T-helper 2 cell treated with Interferon-gamma antibody and Interleukin-4, amounts not matched to agents 5 μg/mL and 100 μg/mL, for 36 hours (primary cell): Measurements from ENCODE around the gene NIPBL.

Experiments used
- DNase-seq: peaks from one replicate; pipeline ENCODE4 v3.0.0; 2021; ENCODE audit warnings: low spot score
- H3K27ac Mint-ChIP-seq: one replicate; pipeline ENCODE4 v1.8.0; 2021; ENCODE audit warnings: mild to moderate bottlenecking, mixed read lengths
- H3K27me3 Mint-ChIP-seq: one replicate; pipeline ENCODE4 v1.8.0; 2021; ENCODE audit warnings: low read depth, mixed read lengths
- H3K36me3 Mint-ChIP-seq: one replicate; pipeline ENCODE4 v1.8.0; 2021; ENCODE audit warnings: low read depth, mixed read lengths
- H3K4me1 Mint-ChIP-seq: one replicate; pipeline ENCODE4 v1.8.0; 2021; ENCODE audit warnings: low read depth, mixed read lengths
- H3K4me3 Mint-ChIP-seq: one replicate; pipeline ENCODE4 v1.8.0; 2022; ENCODE audit warnings: mild to moderate bottlenecking, moderate library complexity, mixed read lengths
- H3K9me3 Mint-ChIP-seq: one replicate; pipeline ENCODE4 v1.8.0; 2021; ENCODE audit warnings: mixed read lengths

NIPBL gene

DNA sequence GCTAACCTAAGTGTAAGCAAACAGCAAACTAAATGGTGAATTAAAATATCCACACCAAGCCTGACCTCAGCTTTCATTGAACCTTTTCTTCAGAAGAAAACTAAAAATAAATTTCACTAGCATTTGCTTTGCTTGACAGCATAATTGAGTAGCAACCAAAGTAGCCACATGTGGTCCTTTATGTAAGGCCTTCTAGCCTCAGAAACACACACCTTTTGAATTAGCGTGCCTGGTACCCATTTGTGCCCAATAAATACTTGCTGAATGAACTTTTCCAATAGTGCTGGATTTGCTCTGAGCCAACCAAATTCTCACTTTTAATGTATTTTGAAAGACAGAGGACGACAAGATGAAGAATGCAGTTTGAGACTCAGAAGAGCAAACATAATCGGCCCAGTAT is 2.1 kb upstream of the NIPBL start:
- H3K27ac Mint-ChIP-seq: peak overlapping the region; percentile 99
- no peaks in the 10 kb centered on the region for H3K27me3 Mint-ChIP-seq

DNA sequence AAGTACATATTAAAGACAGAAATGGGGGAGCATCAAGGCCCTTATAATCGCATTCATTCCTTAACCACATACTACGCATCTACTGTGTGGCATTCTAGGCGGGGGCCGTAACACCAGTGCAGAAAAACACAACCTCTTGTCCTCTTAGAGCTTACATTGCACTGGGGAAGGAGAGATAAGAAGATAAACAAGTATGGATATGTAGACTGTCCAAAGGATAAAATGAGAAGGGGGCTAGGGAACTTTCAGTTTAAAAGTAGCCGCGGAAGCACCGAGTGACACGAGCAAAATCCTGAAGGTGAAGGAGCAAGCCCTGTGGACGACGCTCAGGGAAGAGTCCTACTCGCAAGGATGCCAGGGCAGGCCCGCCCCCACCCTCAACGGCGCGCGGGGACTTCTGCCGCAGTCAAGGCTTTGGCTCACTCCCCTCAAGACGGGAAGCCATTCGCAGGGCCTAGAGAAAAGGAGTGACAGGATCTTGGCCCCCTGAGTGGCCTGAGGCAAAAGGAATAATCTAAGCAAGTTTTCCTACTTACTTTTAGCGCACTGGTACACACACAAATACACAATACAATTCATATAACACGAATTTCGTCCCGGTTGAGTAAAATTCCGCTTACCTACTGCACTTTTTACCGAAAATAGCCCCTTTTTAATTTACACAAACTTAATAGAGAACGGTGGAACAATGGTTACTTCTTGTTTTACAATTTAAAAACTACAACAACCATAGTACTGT is 1.3 kb upstream of the NIPBL start:
- DNase-seq: peak; percentile 52
- Mint-ChIP-seq H3K36me3 (peaks cover 13% of the 10 kb centered on the region), H3K9me3 (no peaks in the 10 kb centered on the region), H3K27me3 (no peaks in the 10 kb centered on the region), H3K27ac (peak overlapping the region; percentile 99), H3K4me3 (peak overlapping the region; percentile 90), H3K4me1 (peaks cover 48% of the 10 kb centered on the region)

More for the DNA sequence above, 2.1 kb upstream of the NIPBL start:
- H3K9me3 Mint-ChIP-seq: no peaks in the 10 kb centered on the region
- peaks cover 50% of the 10 kb centered on the region for H3K4me1 Mint-ChIP-seq
- no peak for DNase-seq
- peak overlapping the region; percentile 90 for H3K4me3 Mint-ChIP-seq
- H3K36me3 Mint-ChIP-seq: peaks cover 13% of the 10 kb centered on the region

DNA sequence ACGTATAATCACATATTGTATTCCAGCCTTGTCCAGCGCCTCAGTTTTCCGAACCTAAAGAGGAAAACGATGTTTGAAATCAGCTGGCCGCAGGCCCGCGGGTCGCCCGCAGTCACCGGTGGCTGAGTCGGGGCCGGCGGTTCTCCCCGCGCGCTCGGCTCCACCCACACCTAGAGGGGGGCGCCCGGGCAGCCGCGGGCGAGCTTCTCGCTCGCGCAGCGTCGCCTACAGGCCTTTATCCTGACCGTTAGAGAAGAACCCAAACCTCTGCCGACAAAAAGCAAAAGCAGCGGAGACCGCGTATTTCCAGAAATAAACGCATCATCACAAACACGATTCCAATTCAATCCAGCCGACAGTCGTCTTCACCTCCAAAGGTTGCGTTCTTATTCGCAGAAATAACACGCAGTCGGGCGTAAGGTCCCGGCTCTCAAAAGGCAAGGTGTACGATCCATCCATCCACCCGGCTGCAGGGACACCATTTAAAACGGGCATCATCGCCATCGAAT is 725 bp upstream of the NIPBL start:
- peak; percentile 79 for DNase-seq

DNA sequence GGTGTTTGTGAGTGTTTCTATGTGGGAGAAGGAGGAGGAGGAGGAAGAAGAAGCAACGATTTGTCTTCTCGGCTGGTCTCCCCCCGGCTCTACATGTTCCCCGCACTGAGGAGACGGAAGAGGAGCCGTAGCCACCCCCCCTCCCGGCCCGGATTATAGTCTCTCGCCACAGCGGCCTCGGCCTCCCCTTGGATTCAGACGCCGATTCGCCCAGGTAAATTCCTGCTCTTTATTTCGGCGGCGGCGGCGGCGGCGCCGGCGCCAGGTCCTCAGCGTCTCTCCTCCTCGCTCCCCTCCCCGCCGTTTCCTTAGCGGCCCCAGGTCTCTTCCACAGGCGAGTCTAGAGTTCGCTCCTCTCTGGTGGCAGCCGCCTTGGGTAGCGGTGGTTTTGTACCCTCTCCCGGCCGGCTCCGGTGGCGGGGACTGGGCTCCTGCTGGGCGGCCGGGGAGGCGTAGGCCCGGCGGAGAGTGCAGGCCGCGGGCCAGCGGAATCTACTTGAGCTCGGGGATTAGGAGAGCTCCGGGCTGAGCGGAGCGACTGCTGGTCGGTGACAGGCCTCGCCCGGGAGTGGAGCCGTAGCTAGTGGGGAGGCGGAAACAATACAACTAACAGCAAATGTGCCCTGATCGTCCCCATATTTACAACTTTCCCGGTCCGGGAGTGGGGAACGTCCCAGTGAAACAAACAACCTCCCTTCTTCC is 547 bp downstream of the NIPBL start:
- Mint-ChIP-seq H3K4me3 (peak overlapping the region; percentile 90), H3K27me3 (no peaks in the 10 kb centered on the region), H3K36me3 (peaks cover 11% of the 10 kb centered on the region), H3K27ac (peak overlapping the region; percentile 99), H3K9me3 (no peaks in the 10 kb centered on the region), H3K4me1 (peaks cover 50% of the 10 kb centered on the region)
- peak; percentile 53 for DNase-seq

More for the DNA sequence above, 725 bp upstream of the NIPBL start:
- Mint-ChIP-seq H3K36me3 (peaks cover 11% of the 10 kb centered on the region), H3K4me1 (peaks cover 50% of the 10 kb centered on the region), H3K27ac (peak overlapping the region; percentile 99), H3K9me3 (no peaks in the 10 kb centered on the region), H3K4me3 (peak overlapping the region; percentile 90), H3K27me3 (no peaks in the 10 kb centered on the region)

DNA sequence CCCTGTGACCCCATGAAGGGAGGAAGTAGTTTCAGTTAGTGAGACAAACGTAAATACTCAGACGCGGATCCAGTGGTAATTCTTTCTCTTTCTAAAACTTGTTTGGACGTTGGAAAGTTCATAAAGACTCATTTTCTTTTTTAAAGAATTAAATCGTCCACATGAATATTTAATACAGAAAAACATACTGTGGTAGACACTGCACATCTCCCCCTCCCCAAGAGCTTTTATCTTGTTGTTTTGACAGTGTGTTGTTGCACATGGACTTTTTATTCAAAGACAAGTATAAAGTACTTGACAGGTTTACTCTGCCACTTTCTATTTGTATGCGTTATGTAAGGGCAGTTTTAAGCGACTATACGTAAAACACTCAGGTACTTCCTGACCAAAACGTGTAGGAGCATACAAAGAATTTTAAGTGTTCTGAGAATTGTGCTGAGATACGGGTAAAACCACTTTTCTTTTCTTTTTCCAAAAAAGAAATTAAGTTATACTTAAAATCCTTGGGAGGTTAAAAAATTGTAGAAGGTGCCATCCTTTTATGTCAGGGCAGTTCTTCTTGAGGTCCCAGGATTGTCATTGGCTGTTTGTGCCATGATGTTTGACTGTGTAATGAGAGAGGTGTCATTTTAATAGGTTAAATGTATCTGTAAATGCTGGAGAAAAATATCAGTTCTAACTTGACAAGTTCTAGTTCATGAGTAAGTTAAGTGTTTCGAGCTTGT is 1.3 kb downstream of the NIPBL start:
- Mint-ChIP-seq H3K27me3 (no peaks in the 10 kb centered on the region), H3K4me3 (peak overlapping the region; percentile 90), H3K27ac (peak overlapping the region; percentile 99), H3K9me3 (no peaks in the 10 kb centered on the region), H3K36me3 (peaks cover 7% of the 10 kb centered on the region), H3K4me1 (peaks cover 50% of the 10 kb centered on the region)
- no peak for DNase-seq

DNA sequence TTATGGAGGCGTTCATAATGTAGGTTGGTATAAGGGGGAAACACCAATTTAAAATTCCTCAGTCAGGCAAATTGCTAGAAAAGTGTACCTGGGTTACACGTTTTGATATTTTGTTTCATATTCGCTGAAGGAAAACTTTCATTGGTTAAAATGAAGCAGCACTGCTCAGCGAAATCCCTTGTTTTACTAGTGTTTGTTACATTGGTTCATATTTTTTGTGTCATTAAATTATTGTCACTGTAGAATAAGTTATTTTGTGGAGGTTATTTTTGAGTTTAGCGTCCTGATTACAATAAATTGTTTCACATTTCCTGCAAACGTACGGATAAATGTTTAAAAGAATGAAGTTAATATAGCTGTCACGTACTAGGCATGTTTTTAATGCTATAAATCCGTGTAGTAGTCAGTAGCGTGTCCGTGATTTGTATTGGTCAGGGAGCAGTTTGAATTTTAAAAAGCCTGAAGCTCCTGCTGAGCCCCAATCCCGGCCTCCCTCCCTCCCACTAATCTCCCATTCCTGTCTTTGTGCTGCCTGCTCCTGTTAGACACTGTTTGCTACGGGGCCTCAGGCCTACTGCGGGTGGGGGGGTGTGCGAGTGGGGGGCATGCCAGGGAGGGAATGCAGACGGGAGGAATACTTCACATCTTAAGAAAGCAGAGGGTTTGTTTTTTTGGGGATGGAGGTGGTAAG is 2.0 kb downstream of the NIPBL start:
- no peaks in the 10 kb centered on the region for H3K27me3 Mint-ChIP-seq
- H3K4me3 Mint-ChIP-seq: peak overlapping the region; percentile 90
- H3K36me3 Mint-ChIP-seq: peaks cover 7% of the 10 kb centered on the region
- peaks cover 46% of the 10 kb centered on the region for H3K4me1 Mint-ChIP-seq
- H3K9me3 Mint-ChIP-seq: no peaks in the 10 kb centered on the region
- H3K27ac Mint-ChIP-seq: peak overlapping the region; percentile 99
- no peak for DNase-seq

DNA sequence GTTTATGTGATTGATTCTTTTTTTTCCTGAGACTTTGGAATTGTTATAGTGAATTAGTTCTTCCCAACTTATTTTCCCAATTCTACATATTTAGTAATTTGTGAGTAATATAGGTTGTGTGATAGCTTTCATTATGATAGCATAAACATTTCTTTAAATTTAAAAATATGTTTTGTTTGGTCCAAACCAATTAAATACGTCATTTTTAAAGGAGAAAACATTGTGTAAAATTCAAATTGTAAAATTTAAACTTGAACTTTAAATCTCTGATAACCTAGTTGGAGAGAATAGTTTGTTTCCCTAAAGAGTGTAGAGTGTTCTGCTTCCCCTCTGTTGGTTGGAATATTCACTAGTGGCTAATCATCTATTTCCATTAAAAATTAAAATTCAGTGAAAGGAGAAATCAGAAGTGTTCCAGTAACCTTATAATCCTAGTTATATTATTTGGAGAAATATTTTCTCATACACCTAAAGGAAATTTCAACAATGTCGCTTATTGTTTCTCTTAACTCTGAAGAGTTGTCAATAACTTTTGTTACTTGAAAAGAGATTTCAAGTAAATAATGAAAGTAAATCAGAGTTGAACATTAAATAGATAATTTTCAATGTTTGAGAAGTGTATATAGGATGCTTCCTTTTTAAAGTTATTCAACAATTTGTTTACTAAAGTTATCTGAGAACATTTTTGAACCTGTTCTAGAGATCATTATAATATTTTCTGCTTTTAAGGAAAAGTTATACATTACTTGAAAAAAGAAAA is 2.9 kb downstream of the NIPBL start:
- Mint-ChIP-seq H3K4me1 (peaks cover 45% of the 10 kb centered on the region), H3K9me3 (no peaks in the 10 kb centered on the region), H3K4me3 (peak overlapping the region; percentile 90), H3K36me3 (peaks cover 6% of the 10 kb centered on the region), H3K27me3 (no peaks in the 10 kb centered on the region), H3K27ac (no peak overlapping the region)
- DNase-seq: no peak

DNA sequence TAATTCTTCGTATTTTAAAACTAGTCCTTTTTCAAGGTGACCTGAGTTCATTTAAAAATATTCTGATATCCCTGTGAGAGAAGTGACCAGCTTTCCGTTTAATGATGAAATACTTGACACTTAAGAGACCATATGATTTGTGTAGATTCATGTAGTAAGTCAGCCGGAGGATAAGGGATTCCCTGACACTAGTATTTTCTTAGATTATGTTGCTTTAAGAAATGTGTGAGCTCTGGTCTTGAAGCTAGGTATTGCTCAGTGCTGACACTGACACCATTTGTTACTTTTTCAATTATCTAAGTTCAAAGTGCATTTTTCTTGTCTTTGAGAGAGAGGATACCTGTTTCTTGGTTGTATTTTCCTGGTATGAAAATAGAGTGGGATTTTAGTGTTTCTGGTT is 4.2 kb downstream of the NIPBL start:
- peaks cover 42% of the 10 kb centered on the region for H3K4me1 Mint-ChIP-seq
- H3K36me3 Mint-ChIP-seq: peaks cover 9% of the 10 kb centered on the region
- peak overlapping the region; percentile 6 for H3K4me3 Mint-ChIP-seq
- no peaks in the 10 kb centered on the region for H3K9me3 Mint-ChIP-seq
- no peak for DNase-seq
- no peaks in the 10 kb centered on the region for H3K27me3 Mint-ChIP-seq
- H3K27ac Mint-ChIP-seq: no peak overlapping the region

DNA sequence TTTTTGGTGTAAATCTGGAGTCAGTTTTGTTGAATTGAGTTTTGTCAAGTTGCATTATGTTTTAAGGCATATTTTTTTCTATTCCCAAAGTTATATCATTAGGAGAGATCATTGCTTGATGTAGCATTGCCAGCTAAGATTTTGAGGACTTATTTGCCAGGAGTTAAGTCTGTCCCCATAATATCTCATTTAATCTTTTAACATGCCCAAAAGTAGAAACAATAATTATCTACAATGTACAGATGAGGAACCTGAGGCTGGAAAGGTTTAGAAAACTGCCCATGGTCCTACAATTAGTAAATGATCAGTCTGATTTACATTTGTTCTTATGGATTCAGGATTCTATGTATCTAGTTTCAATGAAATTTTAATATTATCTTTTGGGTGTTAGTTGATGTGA is 4.7 kb downstream of the NIPBL start:
- H3K4me1 Mint-ChIP-seq: peaks cover 42% of the 10 kb centered on the region
- peaks cover 6% of the 10 kb centered on the region for H3K36me3 Mint-ChIP-seq
- no peaks in the 10 kb centered on the region for H3K9me3 Mint-ChIP-seq
- DNase-seq: no peak
- no peak overlapping the region for H3K27ac Mint-ChIP-seq
- peak overlapping the region; percentile 27 for H3K4me3 Mint-ChIP-seq
- H3K27me3 Mint-ChIP-seq: no peaks in the 10 kb centered on the region

DNA sequence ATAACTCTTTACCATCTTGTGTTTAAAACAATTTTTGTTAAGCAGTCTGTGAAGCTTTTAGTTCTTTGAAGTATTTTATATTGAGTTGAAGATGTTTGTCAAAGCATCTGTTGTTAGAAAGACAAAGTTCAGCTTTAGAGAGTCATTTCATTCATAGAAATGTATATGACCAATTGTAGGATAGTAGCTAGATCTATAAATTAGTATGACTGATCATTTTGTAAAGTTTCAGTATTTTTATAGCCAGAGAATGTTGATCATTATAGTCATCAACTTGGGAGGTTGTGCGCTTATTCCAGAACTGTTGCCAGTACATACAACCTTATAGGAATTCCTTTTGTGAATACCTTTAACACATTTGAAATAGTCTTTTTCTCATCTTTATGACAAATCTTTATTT is 5.2 kb downstream of the NIPBL start:
- Mint-ChIP-seq H3K27ac (no peak overlapping the region), H3K27me3 (no peaks in the 10 kb centered on the region), H3K4me1 (peaks cover 42% of the 10 kb centered on the region), H3K9me3 (no peaks in the 10 kb centered on the region), H3K36me3 (peaks cover 6% of the 10 kb centered on the region), H3K4me3 (no peak overlapping the region)
- DNase-seq: no peak

DNA sequence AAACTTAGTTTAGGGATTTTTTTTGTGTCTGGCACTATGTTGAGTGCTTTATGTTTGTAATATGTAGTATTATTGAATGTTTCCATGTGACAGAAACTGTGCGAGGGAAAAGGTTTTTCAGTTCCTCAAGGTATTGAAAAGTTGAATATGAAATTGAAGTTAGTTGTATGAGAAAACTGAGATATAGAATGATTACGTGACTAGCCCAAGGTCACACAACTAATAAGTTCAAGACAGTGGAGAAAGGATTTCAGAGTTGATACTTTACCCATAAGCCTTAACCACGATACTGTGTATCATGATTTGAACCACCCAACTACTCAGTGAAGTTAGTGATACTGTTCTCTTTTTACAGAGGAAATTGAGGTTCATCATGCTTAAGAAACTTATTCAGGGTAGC is 5.7 kb downstream of the NIPBL start:
- peaks cover 42% of the 10 kb centered on the region for H3K4me1 Mint-ChIP-seq
- no peaks in the 10 kb centered on the region for H3K27me3 Mint-ChIP-seq
- no peaks in the 10 kb centered on the region for H3K9me3 Mint-ChIP-seq
- no peak for DNase-seq
- no peak overlapping the region for H3K27ac Mint-ChIP-seq
- no peak overlapping the region for H3K4me3 Mint-ChIP-seq
- H3K36me3 Mint-ChIP-seq: peaks cover 6% of the 10 kb centered on the region

DNA sequence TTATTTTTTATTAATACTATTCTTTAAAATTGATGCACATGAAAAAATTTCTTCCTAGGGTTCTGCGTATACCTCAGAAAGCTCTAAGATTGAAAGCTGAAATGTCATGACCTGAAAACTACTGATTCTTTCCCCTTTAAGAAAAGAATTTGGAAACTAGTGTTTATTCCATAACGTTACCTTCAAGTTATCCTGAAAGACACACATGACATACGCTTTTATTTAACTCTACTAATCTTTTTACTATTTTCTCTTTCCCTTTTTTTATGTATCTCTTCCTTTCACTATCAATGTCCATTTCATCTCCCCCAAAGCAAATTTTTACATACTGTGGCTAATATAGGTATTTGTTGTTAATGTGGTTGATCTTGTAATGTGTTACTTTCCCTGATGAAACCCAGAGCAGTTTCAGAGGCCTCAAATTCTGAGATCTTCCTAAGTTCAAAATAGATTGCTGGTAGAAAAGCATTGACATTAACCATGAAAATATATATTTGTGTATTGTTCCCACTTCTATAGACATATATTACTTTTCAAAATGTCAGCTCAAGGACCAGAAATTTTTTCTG is 7.4 kb downstream of the NIPBL start:
- Mint-ChIP-seq H3K27me3 (no peaks in the 10 kb centered on the region), H3K4me1 (peaks cover 45% of the 10 kb centered on the region), H3K9me3 (no peaks in the 10 kb centered on the region), H3K36me3 (peaks cover 6% of the 10 kb centered on the region), H3K4me3 (no peak overlapping the region), H3K27ac (no peak overlapping the region)
- no peak for DNase-seq

DNA sequence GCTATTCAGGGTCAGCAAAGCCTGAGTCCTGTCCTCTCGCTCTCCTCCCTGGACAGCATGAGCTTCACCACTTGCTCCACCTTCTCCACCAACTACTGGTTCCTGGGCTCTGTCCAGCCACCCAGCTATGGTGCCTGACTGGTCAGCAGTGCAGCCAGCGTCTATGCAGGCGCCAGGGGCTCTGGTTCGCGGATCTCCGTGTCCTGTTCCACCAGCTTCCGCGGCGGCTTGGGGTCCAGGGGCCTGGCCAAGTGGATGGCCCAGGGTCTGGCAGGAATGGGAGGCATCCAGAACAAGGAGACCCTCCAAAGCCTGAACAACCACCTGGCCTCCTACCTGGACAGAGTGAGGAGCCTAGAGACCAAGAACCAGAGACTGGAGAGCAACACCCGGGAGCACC is 8.6 kb downstream of the NIPBL start:
- Mint-ChIP-seq H3K4me3 (no peak overlapping the region), H3K9me3 (no peaks in the 10 kb centered on the region), H3K36me3 (peaks cover 7% of the 10 kb centered on the region), H3K27me3 (no peaks in the 10 kb centered on the region), H3K4me1 (peaks cover 47% of the 10 kb centered on the region), H3K27ac (no peak overlapping the region)
- DNase-seq: no peak
